Cardiac muscle cell (in vitro differentiated cells and primary cell): ENCODE data around the gene GLP2R. TPM values are rescaled to one million over a fixed set of nuclear protein-coding genes. Genes with fewer than 3 reads are reported as not detected.
A peak's percentile ranks its signal among the peaks of the same experiment; 100 is the strongest.

Source experiments
- DNase-seq, 2 donors: peaks; one replicate each; pipeline versions ENCODE4 v3.0.0 to v3.0.0-alpha.2; 2010 to 2017; ENCODE audit warnings: low read depth in 1 of 2, low spot score in 1 of 2
- H3K27ac ChIP-seq: fragments of 200-600 bp; sonication (generic); 2 replicates; pipeline ENCODE4 v1.5.1; 2016
- H3K27me3 ChIP-seq: fragments of 200-600 bp; sonication (generic); 2 replicates; pipeline ENCODE4 v1.6.0; 2016; ENCODE audit warnings: control low read depth
- H3K36me3 ChIP-seq: fragments of 200-600 bp; sonication (generic); 2 replicates; pipeline ENCODE4 v1.5.1; 2016; ENCODE audit warnings: control low read depth
- H3K4me1 ChIP-seq: fragments of 200-600 bp; sonication (generic); 2 replicates; pipeline ENCODE4 v1.8.1; 2017; ENCODE audit warnings: low read depth, mild to moderate bottlenecking, mixed run types
- H3K4me3 ChIP-seq: fragments of 200-600 bp; sonication (generic); 2 replicates; pipeline ENCODE4 v1.5.1; 2016; ENCODE audit warnings: mild to moderate bottlenecking
- H3K9me3 ChIP-seq: fragments of 200-600 bp; sonication (generic); 2 replicates; pipeline ENCODE4 v1.5.1; 2017; ENCODE audit warnings: low read depth, mild to moderate bottlenecking, control low read depth
- CTCF ChIP-seq: IDR thresholded peaks from 2 replicates; pipeline ENCODE4 v1.5.1; 2012; ENCODE audit warnings: low read depth, mild to moderate bottlenecking, low read length
- polyA plus RNA-seq: library from polyadenylated mRNA; unstranded; fragments of >200 nt; fragmentation: Nextera tagmentation; extraction: Ambion mirVana; gene quantifications from 2 replicates; pipeline ENCODE4 v1.2.1, GENCODE V29; 2016
- total RNA-seq: library from RNA; depleted of rRNA; stranded (reverse); fragments of >200 nt; gene quantifications from 2 replicates; pipeline ENCODE4 v1.2.3, GENCODE V29; 2016

The GLP2R gene
- total and polyA plus RNA-seq, 2 experiments from 2014 or later = 0.06 TPM; not detected in 1

DNA sequence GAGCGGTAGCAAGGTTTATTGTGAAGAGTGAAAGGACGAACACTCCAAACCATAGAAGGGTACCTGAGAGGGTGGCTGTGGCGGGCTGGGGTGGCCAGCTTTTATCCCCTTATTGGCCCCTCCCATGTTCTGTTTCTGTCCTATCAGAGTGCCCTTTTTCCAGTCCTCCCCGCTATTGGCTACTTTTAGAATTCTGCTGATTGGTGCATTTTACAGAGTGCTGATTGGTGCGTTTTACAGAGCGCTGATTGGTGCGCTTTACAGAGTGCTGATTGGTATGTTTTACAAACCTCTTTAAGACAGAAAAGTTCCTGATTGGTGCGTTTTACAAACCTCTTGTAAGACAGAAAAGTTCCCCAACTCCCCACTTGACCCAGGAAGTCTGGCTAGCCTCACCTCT is 16.3 kb upstream of the GLP2R start:
- no peak for TF ChIP-seq CTCF
- Histone ChIP-seq H3K27me3 (no peaks in the 10 kb centered on the region), H3K9me3 (no peaks in the 10 kb centered on the region), H3K36me3 (no peaks in the 10 kb centered on the region), H3K27ac (no peak overlapping the region), H3K4me1 (peaks cover 19% of the 10 kb centered on the region), H3K4me3 (no peak overlapping the region)
- no peak for DNase-seq

- peak in 1 of 2 donors; percentile 51 for DNase-seq
- peaks cover 19% of the 10 kb centered on the region for H3K4me1 ChIP-seq
- no peak overlapping the region for H3K4me3 ChIP-seq
- no peak for TF ChIP-seq CTCF
- H3K27ac ChIP-seq = peak overlapping the region; percentile 59
- no peaks in the 10 kb centered on the region for H3K27me3 ChIP-seq
- H3K36me3 ChIP-seq = no peaks in the 10 kb centered on the region
- H3K9me3 ChIP-seq = no peaks in the 10 kb centered on the region
These were observed 15.4 kb upstream of the GLP2R start for GRCh38 chr17:9810100-9810949.

DNA sequence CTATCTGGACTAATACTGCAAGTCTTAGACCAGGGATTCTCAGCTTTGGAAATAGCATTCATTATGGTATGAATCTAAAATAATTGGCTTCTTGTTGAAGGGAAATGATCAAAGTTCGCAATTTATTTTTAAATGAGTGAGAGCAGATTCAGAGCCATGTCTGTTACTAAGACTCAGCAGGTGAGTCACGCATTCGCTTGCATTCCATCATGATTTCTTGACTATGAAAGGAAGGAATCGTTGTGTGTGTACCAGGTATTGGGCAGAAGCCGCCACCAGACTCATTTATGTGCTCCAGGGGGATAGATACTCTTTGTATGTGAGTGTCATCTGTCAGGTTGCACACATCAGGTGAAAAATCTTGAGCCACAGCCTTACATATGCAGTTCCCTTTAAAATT is 14.6 kb upstream of the GLP2R start:
- Histone ChIP-seq H3K36me3 (no peaks in the 10 kb centered on the region), H3K9me3 (no peaks in the 10 kb centered on the region), H3K27me3 (no peaks in the 10 kb centered on the region), H3K4me1 (peaks cover 19% of the 10 kb centered on the region), H3K27ac (peak overlapping the region; percentile 59), H3K4me3 (no peak overlapping the region)
- no peak for TF ChIP-seq CTCF
- no peak for DNase-seq

DNA sequence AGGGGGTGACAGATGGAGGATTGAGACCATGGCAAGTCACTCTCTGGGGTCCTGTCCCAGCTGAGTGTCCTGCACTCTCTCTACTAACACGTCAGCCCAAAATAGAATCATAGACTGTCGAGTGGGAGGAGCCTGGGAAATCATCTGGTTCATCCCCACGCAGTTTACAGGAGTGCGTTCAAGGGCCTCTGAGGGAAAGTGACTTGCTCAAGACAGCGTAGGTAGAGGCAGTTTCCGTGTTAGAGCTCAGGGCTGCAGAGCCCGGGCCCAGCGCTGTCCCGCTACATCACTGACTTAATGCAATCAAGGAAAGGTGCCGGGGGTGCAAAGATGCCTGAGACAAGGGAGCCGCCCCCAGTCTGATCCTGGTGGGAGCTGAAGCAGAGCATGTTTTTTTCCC is 14.2 kb upstream of the GLP2R start:
- H3K4me3 ChIP-seq = no peak overlapping the region
- H3K4me1 ChIP-seq = peaks cover 19% of the 10 kb centered on the region
- H3K27ac ChIP-seq = peak overlapping the region; percentile 59
- H3K27me3 ChIP-seq = no peaks in the 10 kb centered on the region
- H3K9me3 ChIP-seq = no peaks in the 10 kb centered on the region
- peak in 1 of 2 donors; percentile 80 for DNase-seq
- TF ChIP-seq CTCF = no peak
- H3K36me3 ChIP-seq = no peaks in the 10 kb centered on the region

GRCh38 chr17:9813166-9813565 is 12.6 kb upstream of the GLP2R start:
- Histone ChIP-seq H3K27me3 (no peaks in the 10 kb centered on the region), H3K4me3 (no peak overlapping the region), H3K9me3 (no peaks in the 10 kb centered on the region), H3K36me3 (no peaks in the 10 kb centered on the region), H3K27ac (no peak overlapping the region), H3K4me1 (peaks cover 19% of the 10 kb centered on the region)
- TF ChIP-seq CTCF = no peak
- no peak for DNase-seq
